GM13976 (cell line): ENCODE measurements around the gene HMGXB3.
"Not testable (repeated sequence)": the region's sequence is repeated elsewhere in the genome, so short reads cannot be mapped to it uniquely, and the experiment has no call there.

Experiments
- DNase-seq: peaks from one replicate; pipeline ENCODE4 v3.0.0; 2012; ENCODE audit warnings: low spot score
- CTCF ChIP-seq: IDR thresholded peaks from 2 replicates; pipeline ENCODE4 v1.5.1; 2012; ENCODE audit warnings: borderline replicate concordance, mild to moderate bottlenecking; ENCODE audit not compliant: insufficient read depth; ENCODE audit errors: extremely low read depth, missing control alignments, control extremely low read depth
- in situ Hi-C: fragments of 300-500 bp; cut with MboI; formaldehyde crosslinking; loops from one replicate; pipeline ENCODE4 v1.12.0; 2022; ENCODE audit warnings: low sequenced_read_pairs, mixed read lengths, inconsistent platforms; ENCODE audit not compliant: unreplicated experiment

Gene HMGXB3

GRCh38 chr5:150046031-150046430, 45.5 kb downstream of the HMGXB3 start:
- in situ Hi-C loops: no loop called here

GRCh38 chr5:150050172-150050811, 49.8 kb downstream of the HMGXB3 start:
- in situ Hi-C loops, DNase-seq: not testable (repeated sequence)

More at GRCh38 chr5:150046031-150046430, 45.5 kb downstream of the HMGXB3 start:
- no peak for TF ChIP-seq CTCF
- DNase-seq: no peak

- DNase-seq: no peak
- in situ Hi-C loops: no loop called here
- TF ChIP-seq CTCF: no peak
Measured at GRCh38 chr5:150051657-150052195, 51.2 kb downstream of the HMGXB3 start.

- in situ Hi-C loops: no loop called here
- no peak for TF ChIP-seq CTCF
- DNase-seq: no peak
Measured at GRCh38 chr5:150052226-150052955, 51.9 kb downstream of the HMGXB3 start.

- no peak for DNase-seq
- no peak for TF ChIP-seq CTCF
- in situ Hi-C loops: no loop called here
Measured at GRCh38 chr5:150052956-150053712, 52.6 kb downstream of the HMGXB3 start.

GRCh38 chr5:150053713-150054392, 53.3 kb downstream of the HMGXB3 start:
- no peak for TF ChIP-seq CTCF
- in situ Hi-C loops: no loop called here
- no peak for DNase-seq
